Measurements from ENCODE around the gene FBLIM1. TPM values are rescaled to one million over a fixed set of nuclear protein-coding genes. Genes with fewer than 3 reads are reported as not detected.

FBLIM1 gene
- total and polyA plus RNA-seq, 2 donors from 2014 or later, result 16.6 to 89.3 TPM

- TF ChIP-seq, protein P1, sequence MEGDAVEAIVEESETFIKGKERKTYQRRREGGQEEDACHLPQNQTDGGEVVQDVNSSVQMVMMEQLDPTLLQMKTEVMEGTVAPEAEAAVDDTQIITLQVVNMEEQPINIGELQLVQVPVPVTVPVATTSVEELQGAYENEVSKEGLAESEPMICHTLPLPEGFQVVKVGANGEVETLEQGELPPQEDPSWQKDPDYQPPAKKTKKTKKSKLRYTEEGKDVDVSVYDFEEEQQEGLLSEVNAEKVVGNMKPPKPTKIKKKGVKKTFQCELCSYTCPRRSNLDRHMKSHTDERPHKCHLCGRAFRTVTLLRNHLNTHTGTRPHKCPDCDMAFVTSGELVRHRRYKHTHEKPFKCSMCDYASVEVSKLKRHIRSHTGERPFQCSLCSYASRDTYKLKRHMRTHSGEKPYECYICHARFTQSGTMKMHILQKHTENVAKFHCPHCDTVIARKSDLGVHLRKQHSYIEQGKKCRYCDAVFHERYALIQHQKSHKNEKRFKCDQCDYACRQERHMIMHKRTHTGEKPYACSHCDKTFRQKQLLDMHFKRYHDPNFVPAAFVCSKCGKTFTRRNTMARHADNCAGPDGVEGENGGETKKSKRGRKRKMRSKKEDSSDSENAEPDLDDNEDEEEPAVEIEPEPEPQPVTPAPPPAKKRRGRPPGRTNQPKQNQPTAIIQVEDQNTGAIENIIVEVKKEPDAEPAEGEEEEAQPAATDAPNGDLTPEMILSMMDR (IDR thresholded peaks at IDR 0.05; ENCODE audit: borderline replicate concordance, extremely low read depth, insufficient read depth), result no peak
- DNase-seq, result no peak
- FAIRE-seq, result no peak
- H3K9ac ChIP-seq (ENCODE audit: low read length in 3 of 3), result no peak overlapping the region
- intact Hi-C loops (cut with DNase I), result no loop called here
- H3K27ac ChIP-seq (ENCODE audit: low read depth in 2 of 2, low read length in 2 of 2), result no peak overlapping the region
- H3K4me1 ChIP-seq (ENCODE audit: control insufficient read depth in 2 of 3, insufficient read depth in 2 of 3, low read depth in 1 of 3, low read length in 3 of 3), result peaks cover 0 to 22% (median 14%) of the 10 kb centered on the region in 3 donors
- no peak overlapping the region for H3K4me3 ChIP-seq (ENCODE audit: low read length in 3 of 3)
- peaks cover 0 to 30% (median 8%) of the 10 kb centered on the region in 3 donors for H3K36me3 ChIP-seq (ENCODE audit: control insufficient read depth in 2 of 3, insufficient read depth in 3 of 3, low read length in 3 of 3)
- H3K27me3 ChIP-seq (ENCODE audit: control insufficient read depth, insufficient read depth, low read length), result no peaks in the 10 kb centered on the region
- no peaks in the 10 kb centered on the region for H3K9me3 ChIP-seq (ENCODE audit: control insufficient read depth in 2 of 3, insufficient read depth in 1 of 3, low read length in 3 of 3)
These were observed 25.3 kb upstream of the FBLIM1 start for GRCh38 chr1:15733218-15733725.

DNA sequence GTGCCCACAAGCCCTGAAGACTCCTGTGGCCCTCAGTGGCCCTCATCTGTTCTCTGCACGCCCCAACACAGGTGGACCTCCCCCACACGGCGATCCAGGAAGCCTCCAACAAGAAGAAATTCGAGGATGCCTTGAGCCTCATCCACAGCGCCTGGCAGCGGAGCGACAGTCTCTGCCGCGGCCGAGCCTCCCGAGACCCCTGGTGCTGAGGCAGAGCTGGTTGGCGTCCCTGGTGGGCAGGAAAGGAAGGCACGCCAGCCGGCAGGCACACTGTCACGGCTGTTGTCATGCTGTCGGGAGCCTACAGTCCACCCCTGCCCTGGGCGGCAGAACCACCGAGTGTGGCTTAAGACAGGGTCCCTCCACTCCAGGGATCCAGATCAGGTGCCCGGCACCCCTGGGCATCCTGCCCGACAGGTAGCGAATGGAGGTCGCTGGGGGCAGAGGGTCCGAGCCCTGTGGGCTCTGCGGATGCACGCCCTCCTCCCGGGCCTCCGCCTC is 24.8 kb upstream of the FBLIM1 start:
- H3K4me3 ChIP-seq (ENCODE audit: low read length in 3 of 3), result no peak overlapping the region
- FAIRE-seq, result no peak
- peaks cover 0 to 25% (median 8%) of the 10 kb centered on the region in 3 donors for H3K36me3 ChIP-seq (ENCODE audit: control insufficient read depth in 2 of 3, insufficient read depth in 3 of 3, low read length in 3 of 3)
- intact Hi-C loops (cut with DNase I), result no loop called here
- peaks cover 0 to 22% (median 14%) of the 10 kb centered on the region in 3 donors for H3K4me1 ChIP-seq (ENCODE audit: control insufficient read depth in 2 of 3, insufficient read depth in 2 of 3, low read depth in 1 of 3, low read length in 3 of 3)
- no peaks in the 10 kb centered on the region for H3K9me3 ChIP-seq (ENCODE audit: control insufficient read depth in 2 of 3, insufficient read depth in 1 of 3, low read length in 3 of 3)
- no peak overlapping the region for H3K27ac ChIP-seq (ENCODE audit: low read depth in 2 of 2, low read length in 2 of 2)
- no peak overlapping the region for H3K9ac ChIP-seq (ENCODE audit: low read length in 3 of 3)
- TF ChIP-seq, protein P1 (IDR thresholded peaks at IDR 0.05; ENCODE audit: borderline replicate concordance, extremely low read depth, insufficient read depth), result no peak
- no peaks in the 10 kb centered on the region for H3K27me3 ChIP-seq (ENCODE audit: control insufficient read depth, insufficient read depth, low read length)
- no peak for DNase-seq

DNA sequence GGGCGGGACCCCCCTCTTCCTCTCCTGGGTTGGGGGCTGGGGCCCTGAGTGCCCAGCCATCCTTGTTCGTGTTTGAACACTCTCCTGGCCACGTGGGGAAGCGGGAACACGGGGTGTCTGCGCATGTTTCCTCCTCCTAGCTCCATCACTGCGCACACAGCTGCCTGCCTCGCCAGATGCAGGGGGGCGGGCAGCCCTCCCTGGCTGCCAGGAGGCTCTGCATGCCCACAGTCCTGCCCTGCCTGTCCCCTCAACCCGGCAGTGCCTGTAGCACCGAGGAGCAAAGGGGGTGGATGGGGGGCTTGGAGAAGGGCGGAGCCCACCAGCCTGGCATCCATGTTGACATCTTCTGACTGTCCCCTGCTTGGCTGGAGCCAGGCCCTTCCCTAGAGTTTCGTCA is 24.3 kb upstream of the FBLIM1 start:
- Histone ChIP-seq H3K4me3 (ENCODE audit: low read length in 3 of 3) (no peak overlapping the region), H3K27me3 (ENCODE audit: control insufficient read depth, insufficient read depth, low read length) (no peaks in the 10 kb centered on the region), H3K27ac (ENCODE audit: low read depth in 2 of 2, low read length in 2 of 2) (no peak overlapping the region), H3K4me1 (ENCODE audit: control insufficient read depth in 2 of 3, insufficient read depth in 2 of 3, low read depth in 1 of 3, low read length in 3 of 3) (peaks cover 0 to 22% (median 14%) of the 10 kb centered on the region in 3 donors), H3K36me3 (ENCODE audit: control insufficient read depth in 2 of 3, insufficient read depth in 3 of 3, low read length in 3 of 3) (peaks cover 0 to 21% (median 8%) of the 10 kb centered on the region in 3 donors), H3K9ac (ENCODE audit: low read length in 3 of 3) (no peak overlapping the region), H3K9me3 (ENCODE audit: control insufficient read depth in 2 of 3, insufficient read depth in 1 of 3, low read length in 3 of 3) (no peaks in the 10 kb centered on the region)
- DNase-seq, result no peak
- intact Hi-C loops (cut with DNase I), result no loop called here
- no peak for FAIRE-seq
- TF ChIP-seq, protein P1 (IDR thresholded peaks at IDR 0.05; ENCODE audit: borderline replicate concordance, extremely low read depth, insufficient read depth), result no peak

All from kidney (tissue), 14 donors.